ENCODE results near the gene SYNPO2. TPM values are rescaled to one million over a fixed set of nuclear protein-coding genes. Genes with fewer than 3 reads are reported as not detected.

SYNPO2 gene
- total RNA-seq, 2 experiments from 2014 or later, result 0.13 to 0.18 TPM

GRCh38 chr4:119039160-119039559, 150.5 kb downstream of the SYNPO2 start:
- intact Hi-C loops (cut with micrococcal nuclease), result no loop called here
- Mint-ChIP-seq H3K4me1 (ENCODE audit: low read depth) (peaks cover 13% of the 10 kb centered on the region), H3K4me3 (no peak overlapping the region), H3K27me3 (no peaks in the 10 kb centered on the region), H3K9me3 (no peaks in the 10 kb centered on the region), H3K36me3 (ENCODE audit: low read depth) (no peaks in the 10 kb centered on the region), H3K27ac (no peak overlapping the region)
- ChIA-PET POLR2A (no interaction called here), CTCF (interaction anchor here (0.8 to 4.8 kb wide), 6 partner anchors 55 to 260 kb away, joined by 3 to 57 read pairs (median 22); partner anchors contain the start of gene USP53)
- DNase-seq (no peak), ATAC-seq (no peak)
- TF ChIP-seq CTCF (IDR thresholded peaks at IDR 0.05), result no peak

GRCh38 chr4:119039779-119040178, 151.1 kb downstream of the SYNPO2 start:
- no peaks in the 10 kb centered on the region for H3K27me3 Mint-ChIP-seq
- H3K9me3 Mint-ChIP-seq, result no peaks in the 10 kb centered on the region
- CTCF ChIA-PET, result interaction anchor here (0.8 to 4.8 kb wide), 13 partner anchors 8 to 414 kb away, joined by 3 to 57 read pairs (median 5); partner anchors contain the start of gene USP53
- no peak for TF ChIP-seq CTCF (IDR thresholded peaks at IDR 0.05)
- DNase-seq (peak; percentile 15), ATAC-seq (no peak)
- POLR2A ChIA-PET, result no interaction called here
- H3K27ac Mint-ChIP-seq, result no peak overlapping the region
- no peak overlapping the region for H3K4me3 Mint-ChIP-seq
- H3K36me3 Mint-ChIP-seq (ENCODE audit: low read depth), result no peaks in the 10 kb centered on the region
- H3K4me1 Mint-ChIP-seq (ENCODE audit: low read depth), result peaks cover 13% of the 10 kb centered on the region
- intact Hi-C loops (cut with micrococcal nuclease), result loop anchor here (5.0 kb wide), 1 partner anchor 57 kb away; no protein-coding TSS in a partner anchor

GRCh38 chr4:119040261-119040660, 151.6 kb downstream of the SYNPO2 start:
- Mint-ChIP-seq H3K4me1 (ENCODE audit: low read depth) (peaks cover 13% of the 10 kb centered on the region), H3K9me3 (no peaks in the 10 kb centered on the region), H3K27ac (no peak overlapping the region), H3K4me3 (no peak overlapping the region), H3K36me3 (ENCODE audit: low read depth) (no peaks in the 10 kb centered on the region), H3K27me3 (no peaks in the 10 kb centered on the region)
- no peak for DNase-seq
- intact Hi-C loops (cut with micrococcal nuclease), result loop anchor here (5.0 kb wide), 1 partner anchor 58 kb away; no protein-coding TSS in a partner anchor
- CTCF ChIA-PET, result interaction anchor here (0.8 to 4.8 kb wide), 14 partner anchors 9 to 414 kb away, joined by 3 to 57 read pairs (median 12); partner anchors contain the start of gene USP53
- POLR2A ChIA-PET, result interaction anchor here (1.1 kb wide), 1 partner anchor 260 kb away, joined by 3 read pairs; no protein-coding TSS in a partner anchor
- no peak for ATAC-seq
- no peak for TF ChIP-seq CTCF (IDR thresholded peaks at IDR 0.05)

GRCh38 chr4:119040694-119041185, 152.1 kb downstream of the SYNPO2 start:
- ChIA-PET CTCF (interaction anchor here (0.7 to 4.8 kb wide), 22 partner anchors 9 to 449 kb away, joined by 3 to 57 read pairs (median 6); partner anchors contain the start of gene USP53), POLR2A (interaction anchor here (1.1 kb wide), 1 partner anchor 259 kb away, joined by 3 read pairs; no protein-coding TSS in a partner anchor)
- Mint-ChIP-seq H3K4me3 (no peak overlapping the region), H3K9me3 (no peaks in the 10 kb centered on the region), H3K36me3 (ENCODE audit: low read depth) (no peaks in the 10 kb centered on the region), H3K27me3 (no peaks in the 10 kb centered on the region), H3K27ac (no peak overlapping the region), H3K4me1 (ENCODE audit: low read depth) (peaks cover 13% of the 10 kb centered on the region)
- DNase-seq, result no peak
- no peak for ATAC-seq
- TF ChIP-seq CTCF (IDR thresholded peaks at IDR 0.05), result no peak
- intact Hi-C loops (cut with micrococcal nuclease), result loop anchor here (5.0 kb wide), 1 partner anchor 58 kb away; no protein-coding TSS in a partner anchor

- intact Hi-C loops (cut with micrococcal nuclease), result loop anchor here (5.0 kb wide), 1 partner anchor 59 kb away; no protein-coding TSS in a partner anchor
- Mint-ChIP-seq H3K4me3 (no peak overlapping the region), H3K27ac (no peak overlapping the region), H3K9me3 (no peaks in the 10 kb centered on the region), H3K36me3 (ENCODE audit: low read depth) (no peaks in the 10 kb centered on the region), H3K4me1 (ENCODE audit: low read depth) (peaks cover 13% of the 10 kb centered on the region), H3K27me3 (no peaks in the 10 kb centered on the region)
- ChIA-PET CTCF (interaction anchor here (0.7 to 4.8 kb wide), 25 partner anchors 9 to 453 kb away, joined by 3 to 57 read pairs (median 5); partner anchors contain the start of gene USP53), POLR2A (interaction anchor here (1.1 kb wide), 1 partner anchor 258 kb away, joined by 3 read pairs; no protein-coding TSS in a partner anchor)
- no peak for ATAC-seq
- no peak for DNase-seq
- TF ChIP-seq CTCF (IDR thresholded peaks at IDR 0.05), result no peak
These were observed 152.7 kb downstream of the SYNPO2 start for GRCh38 chr4:119041396-119041795.
